HCT116 (cell line): Measurements from ENCODE around the gene MRPL30. TPM values are rescaled to one million over a fixed set of nuclear protein-coding genes. Genes with fewer than 3 reads are reported as not detected.
A peak's percentile ranks its signal among the peaks of the same experiment; 100 is the strongest.

ENCODE experiments used
- ATAC-seq: fragments of 200-7000 bp; cut with Tn5 transposase; 2 replicates; pipeline ENCODE4 v1.9.1; 2020; ENCODE audit warnings: mild to moderate bottlenecking, moderate library complexity
- BruUV-seq: library from RNA; stranded (reverse); fragments of 400-500 nt; replicated peaks from 2 replicates; lab custom pipeline; 2021; lab: Mats Ljungman, UMichigan
- CTCF ChIA-PET: fragments of 300-600 bp; sonication (Branson Sonifier 250); formaldehyde crosslinking; loops from one replicate; lab custom pipeline; 2021; ENCODE audit warnings: antibody characterized with exemption; lab: Charles Lee
- POLR2A ChIA-PET: fragments of 300-600, 350-600 bp; sonication (Branson Sonifier 250); formaldehyde crosslinking; loops from one replicate; lab custom pipeline; 2021; ENCODE audit warnings: antibody characterized with exemption; lab: Charles Lee
- RAD21 ChIA-PET, 2 experiments: fragments of 300-600 bp; sonication (Branson Sonifier 250); formaldehyde crosslinking; loops; one replicate each; lab custom pipeline; 2023; ENCODE audit warnings: low total read pairs in 2 of 2; ENCODE audit not compliant: uncharacterized antibody in 2 of 2, unreplicated experiment in 2 of 2, low non-redundant PET in 1 of 2; lab: Charles Lee
- DNase-seq: peaks from one replicate; pipeline ENCODE4 v3.0.0-alpha.2; 2010; ENCODE audit warnings: low read depth, low spot score
- H2AFZ ChIP-seq: fragments of 200-600 bp; shearing (Covaris generic), sonication (generic); 2 replicates; pipeline ENCODE4 v1.6.1; 2017; ENCODE audit warnings: low read depth, mixed run types, mixed read lengths, antibody characterized with exemption, low read length; ENCODE audit not compliant: poor library complexity, severe bottlenecking
- H3K27ac ChIP-seq: 2 replicates; pipeline ENCODE4 v1.5.1; 2012; ENCODE audit warnings: low read depth, low read length
- H3K27me3 ChIP-seq: fragments of 200-600 bp; sonication (generic); 2 replicates; pipeline ENCODE4 v1.6.1; 2016; ENCODE audit warnings: mixed run types, low read length, mixed read lengths; ENCODE audit not compliant: insufficient read depth
- H3K36me3 ChIP-seq, 2 experiments: fragments of 200-500 bp in 1 of 2; fragments of 200-600 bp in 1 of 2; sonication (Bioruptor generic) in 1 of 2; sonication (generic) in 1 of 2; 2 replicates each; pipeline versions ENCODE4 v1.5.1 to v1.6.1; 2014 to 2016; ENCODE audit warnings: low read length in 2 of 2, inconsistent platforms in 1 of 2, mixed read lengths in 1 of 2, mixed run types in 1 of 2; ENCODE audit not compliant: insufficient read depth in 2 of 2, control insufficient read depth in 1 of 2
- H3K4me1 ChIP-seq, 2 experiments: fragments of 200-600 bp in 1 of 2; sonication (generic) in 1 of 2; 2 replicates each; pipeline versions ENCODE4 v1.5.1 to v1.6.1; 2012 to 2017; ENCODE audit warnings: low read length in 2 of 2, inconsistent platforms in 1 of 2, mild to moderate bottlenecking in 1 of 2, mixed read lengths in 1 of 2, mixed run types in 1 of 2, moderate library complexity in 1 of 2; ENCODE audit not compliant: insufficient read depth in 2 of 2, control insufficient read depth in 1 of 2
- H3K4me2 ChIP-seq: fragments of 200-600 bp; sonication (generic); 2 replicates; pipeline ENCODE4 v1.6.1; 2017; ENCODE audit warnings: mixed run types, low read length, mixed read lengths
- H3K4me3 ChIP-seq, 2 experiments: fragments of 200-600 bp in 1 of 2; sonication (generic) in 1 of 2; replicated peaks in 1 of 2; 2 replicates each; pipeline ENCODE4 v1.5.1; 2011 to 2016; ENCODE audit warnings: low read length in 2 of 2, control low read depth in 1 of 2, low read depth in 1 of 2, mild to moderate bottlenecking in 1 of 2, mixed read lengths in 1 of 2, mixed run types in 1 of 2
- H3K79me2 ChIP-seq: fragments of 200-600 bp; sonication (generic); 2 replicates; pipeline ENCODE4 v1.6.1; 2017; ENCODE audit warnings: mild to moderate bottlenecking, mixed run types, low read length, moderate library complexity, mixed read lengths; ENCODE audit not compliant: insufficient read depth
- H3K9ac ChIP-seq: fragments of 200-600 bp; sonication (generic); 2 replicates; pipeline ENCODE4 v1.6.1; 2016; ENCODE audit warnings: low read length, mixed read lengths
- H3K9me2 ChIP-seq: fragments of 200-600 bp; sonication (generic), shearing (Covaris generic); 2 replicates; pipeline ENCODE4 v1.6.1; 2017; ENCODE audit warnings: mixed run types, mild to moderate bottlenecking, moderate library complexity; ENCODE audit not compliant: insufficient read depth
- H3K9me3 ChIP-seq, 2 experiments: fragments of 200-500 bp in 1 of 2; fragments of 200-600 bp in 1 of 2; sonication (Bioruptor generic) in 1 of 2; sonication (generic) in 1 of 2; 2 replicates each; pipeline ENCODE4 v1.6.1; 2014 to 2017; ENCODE audit warnings: low read length in 2 of 2, mixed read lengths in 2 of 2, inconsistent platforms in 1 of 2, low read depth in 1 of 2, mild to moderate bottlenecking in 1 of 2, mixed run types in 1 of 2, moderate library complexity in 1 of 2; ENCODE audit not compliant: control insufficient read depth in 1 of 2, insufficient read depth in 1 of 2
- H4K20me1 ChIP-seq: fragments of 200-600 bp; sonication (generic), shearing (Covaris generic); 2 replicates; pipeline ENCODE4 v1.6.1; 2017; ENCODE audit warnings: mixed run types, mild to moderate bottlenecking, moderate library complexity; ENCODE audit not compliant: insufficient read depth
- CBX3 ChIP-seq: IDR thresholded peaks from 2 replicates; pipeline ENCODE4 v1.6.1; 2012; ENCODE audit warnings: low read depth
- CEBPB ChIP-seq: IDR thresholded peaks from 2 replicates; pipeline ENCODE4 v1.6.1; 2012; ENCODE audit warnings: low read depth
- EGR1 ChIP-seq: IDR thresholded peaks from 2 replicates; pipeline ENCODE4 v1.6.1; 2012; ENCODE audit warnings: low read depth
- ELF1 ChIP-seq: IDR thresholded peaks from 2 replicates; pipeline ENCODE4 v1.6.1; 2012; ENCODE audit warnings: low read depth, borderline replicate concordance
- EZH2 ChIP-seq: fragments of 200-600 bp; sonication (generic); IDR thresholded peaks from 2 replicates; pipeline ENCODE4 v1.6.1; 2017; ENCODE audit warnings: antibody characterized with exemption, mixed run types
- EZH2phosphoT487 ChIP-seq: fragments of 200-600 bp; IDR thresholded peaks from 2 replicates; pipeline ENCODE4 v1.6.1; 2018; ENCODE audit warnings: antibody characterized with exemption, borderline replicate concordance
- FOSL1 ChIP-seq: IDR thresholded peaks from 2 replicates; pipeline ENCODE4 v1.6.1; 2012; ENCODE audit warnings: low read depth
- JUND ChIP-seq: IDR thresholded peaks from 2 replicates; pipeline ENCODE4 v1.6.1; 2012
- POLR2A ChIP-seq: IDR thresholded peaks from 2 replicates; pipeline ENCODE4 v1.7.0; 2011; ENCODE audit warnings: borderline replicate concordance; ENCODE audit not compliant: insufficient read depth, insufficient read length; ENCODE audit errors: extremely low read depth
- POLR2AphosphoS5 ChIP-seq: IDR thresholded peaks from 2 replicates; pipeline ENCODE4 v1.6.1; 2011; ENCODE audit warnings: mild to moderate bottlenecking, low read depth, low read length, moderate library complexity
- RAD21 ChIP-seq: IDR thresholded peaks from 2 replicates; pipeline ENCODE4 v1.6.1; 2012; ENCODE audit warnings: low read depth, mild to moderate bottlenecking
- SP1 ChIP-seq: IDR thresholded peaks from 2 replicates; pipeline ENCODE4 v1.6.1; 2012; ENCODE audit warnings: low read depth
- SRF ChIP-seq: IDR thresholded peaks from 2 replicates; pipeline ENCODE4 v1.6.1; 2012; ENCODE audit warnings: low read depth
- TCF7L2 ChIP-seq: IDR thresholded peaks from 2 replicates; pipeline ENCODE4 v1.7.0; 2011; ENCODE audit warnings: borderline replicate concordance, inconsistent platforms; ENCODE audit not compliant: insufficient read depth, insufficient read length; ENCODE audit errors: extremely low read depth
- ZBTB33 ChIP-seq: IDR thresholded peaks from 2 replicates; pipeline ENCODE4 v1.6.1; 2011; ENCODE audit warnings: mild to moderate bottlenecking, low read length, moderate library complexity; ENCODE audit not compliant: insufficient replicate concordance; ENCODE audit errors: extremely low read depth
- ZFX ChIP-seq: fragments of 450-650 bp; IDR thresholded peaks from 2 replicates; pipeline ENCODE4 v1.6.1; 2017
- ZNF274 ChIP-seq: fragments of 200-500 bp; sonication (Bioruptor generic); IDR thresholded peaks from 2 replicates; pipeline ENCODE4 v1.6.1; 2014; ENCODE audit warnings: mild to moderate bottlenecking, low read depth, low read length, inconsistent platforms
- intact Hi-C: fragments of 100-400 bp; cut with micrococcal nuclease; formaldehyde crosslinking; loops from 2 replicates; pipeline ENCODE4 v1.10.0; 2022
- total RNA-seq: library from RNA; stranded (reverse); gene quantifications from one replicate; pipeline ENCODE4 v1.2.1, GENCODE V29; 2021; ENCODE audit not compliant: unreplicated experiment
- TF ChIP-seq, protein P1 (sequence below): IDR thresholded peaks from 2 replicates; pipeline ENCODE4 v1.6.1; 2012; ENCODE audit warnings: low read depth
- TF ChIP-seq, protein P2 (sequence below): IDR thresholded peaks from 2 replicates; pipeline ENCODE4 v1.6.1; 2012

The MRPL30 gene
- total RNA-seq, 1 experiment from 2014 or later, result 38.1 TPM

- H3K27ac ChIP-seq, result no peak overlapping the region
- no peaks in the 10 kb centered on the region for H3K9me3 ChIP-seq
- H3K36me3 ChIP-seq, result peaks cover 0 to 3% of the 10 kb centered on the region in 2 experiments; a peak in 1 of 4 replicates
- DNase-seq, result no peak
- H3K79me2 ChIP-seq, result peaks cover 91% of the 10 kb centered on the region
- ChIA-PET CTCF (no interaction called here), POLR2A (no interaction called here), RAD21 (no interaction called here)
- no peak overlapping the region for H2AFZ ChIP-seq
- H3K4me3 ChIP-seq, result no peak overlapping the region
- ATAC-seq, result no peak
- H3K4me2 ChIP-seq, result peak overlapping the region; percentile 81; the same call in 1 of the 2 replicates
- H4K20me1 ChIP-seq, result no peaks in the 10 kb centered on the region
- H3K4me1 ChIP-seq, result peaks cover 9 to 21% of the 10 kb centered on the region in 2 experiments; a peak in 3 of 4 replicates
- intact Hi-C loops, result no loop called here
- TF ChIP-seq EZH2 (no peak), ZFX (no peak), EGR1 (no peak), CBX3 (no peak), ELF1 (no peak), POLR2AphosphoS5 (no peak), JUND (no peak), SRF (no peak), CEBPB (no peak), FOSL1 (no peak), TCF7L2 (no peak), SP1 (no peak), POLR2A (no peak), ZNF274 (no peak), RAD21 (no peak), EZH2phosphoT487 (no peak), ZBTB33 (no peak)
- TF ChIP-seq, protein P1, sequence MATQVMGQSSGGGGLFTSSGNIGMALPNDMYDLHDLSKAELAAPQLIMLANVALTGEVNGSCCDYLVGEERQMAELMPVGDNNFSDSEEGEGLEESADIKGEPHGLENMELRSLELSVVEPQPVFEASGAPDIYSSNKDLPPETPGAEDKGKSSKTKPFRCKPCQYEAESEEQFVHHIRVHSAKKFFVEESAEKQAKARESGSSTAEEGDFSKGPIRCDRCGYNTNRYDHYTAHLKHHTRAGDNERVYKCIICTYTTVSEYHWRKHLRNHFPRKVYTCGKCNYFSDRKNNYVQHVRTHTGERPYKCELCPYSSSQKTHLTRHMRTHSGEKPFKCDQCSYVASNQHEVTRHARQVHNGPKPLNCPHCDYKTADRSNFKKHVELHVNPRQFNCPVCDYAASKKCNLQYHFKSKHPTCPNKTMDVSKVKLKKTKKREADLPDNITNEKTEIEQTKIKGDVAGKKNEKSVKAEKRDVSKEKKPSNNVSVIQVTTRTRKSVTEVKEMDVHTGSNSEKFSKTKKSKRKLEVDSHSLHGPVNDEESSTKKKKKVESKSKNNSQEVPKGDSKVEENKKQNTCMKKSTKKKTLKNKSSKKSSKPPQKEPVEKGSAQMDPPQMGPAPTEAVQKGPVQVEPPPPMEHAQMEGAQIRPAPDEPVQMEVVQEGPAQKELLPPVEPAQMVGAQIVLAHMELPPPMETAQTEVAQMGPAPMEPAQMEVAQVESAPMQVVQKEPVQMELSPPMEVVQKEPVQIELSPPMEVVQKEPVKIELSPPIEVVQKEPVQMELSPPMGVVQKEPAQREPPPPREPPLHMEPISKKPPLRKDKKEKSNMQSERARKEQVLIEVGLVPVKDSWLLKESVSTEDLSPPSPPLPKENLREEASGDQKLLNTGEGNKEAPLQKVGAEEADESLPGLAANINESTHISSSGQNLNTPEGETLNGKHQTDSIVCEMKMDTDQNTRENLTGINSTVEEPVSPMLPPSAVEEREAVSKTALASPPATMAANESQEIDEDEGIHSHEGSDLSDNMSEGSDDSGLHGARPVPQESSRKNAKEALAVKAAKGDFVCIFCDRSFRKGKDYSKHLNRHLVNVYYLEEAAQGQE, result no peak
- TF ChIP-seq, protein P2, sequence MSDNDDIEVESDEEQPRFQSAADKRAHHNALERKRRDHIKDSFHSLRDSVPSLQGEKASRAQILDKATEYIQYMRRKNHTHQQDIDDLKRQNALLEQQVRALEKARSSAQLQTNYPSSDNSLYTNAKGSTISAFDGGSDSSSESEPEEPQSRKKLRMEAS, result no peak
- H3K9ac ChIP-seq, result no peak overlapping the region
- no peaks in the 10 kb centered on the region for H3K9me2 ChIP-seq
- no TSS peak for BruUV-seq
- H3K27me3 ChIP-seq, result no peaks in the 10 kb centered on the region
These were observed 2.0 kb downstream of the MRPL30 start for GRCh38 chr2:99183025-99183424.
